Mononuclear cell (primary cell): Measurements from ENCODE around the gene TRPM3. TPM values are rescaled to one million over a fixed set of nuclear protein-coding genes. Genes with fewer than 3 reads are reported as not detected.

Experiments used
- H3K27me3 ChIP-seq: 2 replicates; pipeline ENCODE4 v1.6.0; 2011; ENCODE audit warnings: low read length, control low read depth; ENCODE audit not compliant: insufficient read depth
- H3K4me1 ChIP-seq: 2 replicates; pipeline ENCODE4 v1.5.1; 2011; ENCODE audit warnings: mild to moderate bottlenecking, low read length, control low read depth; ENCODE audit not compliant: insufficient read depth
- H3K4me3 ChIP-seq: 2 replicates; pipeline ENCODE4 v1.5.1; 2011; ENCODE audit warnings: mild to moderate bottlenecking, low read length, moderate library complexity
- H3K9me3 ChIP-seq: 2 replicates; pipeline ENCODE4 v1.5.1; 2011; ENCODE audit warnings: low read depth, mild to moderate bottlenecking, control low read depth, low read length
- total RNA-seq: library from RNA; depleted of rRNA; stranded (reverse); fragments of >200 nt; gene quantifications from one replicate; pipeline ENCODE4 v1.2.3, GENCODE V29; 2012

TRPM3 gene
- total RNA-seq: not detected

- peaks cover 5% of the 10 kb centered on the region for H3K27me3 ChIP-seq
- no peaks in the 10 kb centered on the region for H3K9me3 ChIP-seq
- H3K4me3 ChIP-seq: no peak within 1 kb of the TSS
- H3K4me1 ChIP-seq: no peaks in the 10 kb centered on the region
Measured at GRCh38 chr9:71121275-71122021, at the start of gene TRPM3. TSS of gene TRPM3 (minus strand) at chr9:71121621. CDS start at chr9:71121354, 267 bp downstream.

GRCh38 chr9:71168418-71168817 is 47.0 kb upstream of the TRPM3 start:
- Histone ChIP-seq H3K4me1 (no peaks in the 10 kb centered on the region), H3K9me3 (no peaks in the 10 kb centered on the region), H3K27me3 (no peaks in the 10 kb centered on the region), H3K4me3 (no peak overlapping the region)

- no peaks in the 10 kb centered on the region for H3K9me3 ChIP-seq
- H3K4me3 ChIP-seq: no peak overlapping the region
- H3K27me3 ChIP-seq: no peaks in the 10 kb centered on the region
- no peaks in the 10 kb centered on the region for H3K4me1 ChIP-seq
Measured at GRCh38 chr9:71162126-71162525, 40.7 kb upstream of the TRPM3 start.

GRCh38 chr9:71157731-71158130 is 36.3 kb upstream of the TRPM3 start:
- no peak overlapping the region for H3K4me3 ChIP-seq
- no peaks in the 10 kb centered on the region for H3K4me1 ChIP-seq
- H3K27me3 ChIP-seq: no peaks in the 10 kb centered on the region
- H3K9me3 ChIP-seq: no peaks in the 10 kb centered on the region

- H3K27me3 ChIP-seq: no peaks in the 10 kb centered on the region
- H3K4me1 ChIP-seq: no peaks in the 10 kb centered on the region
Measured at GRCh38 chr9:71147368-71147767, 25.9 kb upstream of the TRPM3 start.

GRCh38 chr9:71146511-71146910 is 25.1 kb upstream of the TRPM3 start:
- Histone ChIP-seq H3K27me3 (no peaks in the 10 kb centered on the region), H3K9me3 (no peaks in the 10 kb centered on the region), H3K4me1 (no peaks in the 10 kb centered on the region), H3K4me3 (no peak overlapping the region)

More at GRCh38 chr9:71147368-71147767, 25.9 kb upstream of the TRPM3 start:
- Histone ChIP-seq H3K9me3 (no peaks in the 10 kb centered on the region), H3K4me3 (no peak overlapping the region)

GRCh38 chr9:71145179-71145578 is 23.8 kb upstream of the TRPM3 start:
- no peaks in the 10 kb centered on the region for H3K9me3 ChIP-seq
- H3K4me3 ChIP-seq: no peak overlapping the region
- H3K4me1 ChIP-seq: no peaks in the 10 kb centered on the region
- no peaks in the 10 kb centered on the region for H3K27me3 ChIP-seq

GRCh38 chr9:71144495-71144894 is 23.1 kb upstream of the TRPM3 start:
- H3K27me3 ChIP-seq: no peaks in the 10 kb centered on the region
- no peaks in the 10 kb centered on the region for H3K4me1 ChIP-seq
- no peak overlapping the region for H3K4me3 ChIP-seq
- H3K9me3 ChIP-seq: no peaks in the 10 kb centered on the region

- Histone ChIP-seq H3K4me3 (no peak overlapping the region), H3K27me3 (no peaks in the 10 kb centered on the region), H3K9me3 (no peaks in the 10 kb centered on the region), H3K4me1 (no peaks in the 10 kb centered on the region)
Measured at GRCh38 chr9:71136696-71137095, 15.3 kb upstream of the TRPM3 start.

- no peaks in the 10 kb centered on the region for H3K4me1 ChIP-seq
- H3K9me3 ChIP-seq: no peaks in the 10 kb centered on the region
- H3K27me3 ChIP-seq: no peaks in the 10 kb centered on the region
Measured at GRCh38 chr9:71131145-71131544, 9.7 kb upstream of the TRPM3 start.

GRCh38 chr9:71130521-71130920 is 9.1 kb upstream of the TRPM3 start:
- no peaks in the 10 kb centered on the region for H3K27me3 ChIP-seq
- H3K4me3 ChIP-seq: no peak overlapping the region
- H3K4me1 ChIP-seq: no peaks in the 10 kb centered on the region
- H3K9me3 ChIP-seq: no peaks in the 10 kb centered on the region

More at GRCh38 chr9:71131145-71131544, 9.7 kb upstream of the TRPM3 start:
- H3K4me3 ChIP-seq: no peak overlapping the region

GRCh38 chr9:71128796-71129195 is 7.4 kb upstream of the TRPM3 start:
- Histone ChIP-seq H3K4me1 (no peaks in the 10 kb centered on the region), H3K27me3 (no peaks in the 10 kb centered on the region), H3K9me3 (no peaks in the 10 kb centered on the region), H3K4me3 (no peak overlapping the region)

- H3K4me1 ChIP-seq: no peaks in the 10 kb centered on the region
- H3K27me3 ChIP-seq: no peaks in the 10 kb centered on the region
- H3K4me3 ChIP-seq: no peak overlapping the region
- H3K9me3 ChIP-seq: no peaks in the 10 kb centered on the region
Measured at GRCh38 chr9:71127301-71127700, 5.9 kb upstream of the TRPM3 start.

GRCh38 chr9:71122421-71122820 is 1.0 kb upstream of the TRPM3 start:
- H3K4me1 ChIP-seq: no peaks in the 10 kb centered on the region
- no peaks in the 10 kb centered on the region for H3K9me3 ChIP-seq
- H3K4me3 ChIP-seq: no peak overlapping the region
- peaks cover 5% of the 10 kb centered on the region for H3K27me3 ChIP-seq

GRCh38 chr9:71122022-71122275 is 528 bp upstream of the TRPM3 start:
- no peaks in the 10 kb centered on the region for H3K9me3 ChIP-seq
- no peak overlapping the region for H3K4me3 ChIP-seq
- peaks cover 5% of the 10 kb centered on the region for H3K27me3 ChIP-seq
- H3K4me1 ChIP-seq: no peaks in the 10 kb centered on the region

GRCh38 chr9:71120501-71121247 is 747 bp downstream of the TRPM3 start:
- Histone ChIP-seq H3K27me3 (peaks cover 5% of the 10 kb centered on the region), H3K9me3 (no peaks in the 10 kb centered on the region), H3K4me1 (no peaks in the 10 kb centered on the region), H3K4me3 (no peak overlapping the region)
